Liver (tissue), 3 donors: ENCODE results near the gene PRRG2.

Experiments
- CTCF ChIP-seq: fragments of 150-350 bp; IDR thresholded peaks from 2 replicates; pipeline ENCODE4 v1.5.1; 2017; ENCODE audit warnings: improper control_type of control experiment, low read depth, low read length; ENCODE audit not compliant: missing input control
- TAF1 ChIP-seq: conservative IDR thresholded peaks from 2 replicates; pipeline ENCODE4 v1.6.1; 2016; ENCODE audit warnings: antibody characterized with exemption, mild to moderate bottlenecking
- donor health status: healthy.
- donor health status: healthy.

- TF ChIP-seq CTCF (no peak), TAF1 (no peak)
Observed at GRCh38 chr19:49542446-49542845, 38.7 kb upstream of the PRRG2 start.
